WERI-Rb-1 (cell line): ENCODE results near the gene RNF5.

Experiments
- DNase-seq: peaks from one replicate; pipeline ENCODE4 v3.0.0-alpha.2; 2020
- H3K27ac ChIP-seq: fragments of 250-450 bp; sonication (Bioruptor Pico); 2 replicates; pipeline ENCODE4 v1.5.1; 2020; ENCODE audit warnings: mild to moderate bottlenecking, moderate library complexity
- H3K27me3 ChIP-seq: fragments of 250-450 bp; sonication (Bioruptor Pico); 2 replicates; pipeline ENCODE4 v1.5.1; 2021; ENCODE audit warnings: mild to moderate bottlenecking, low read depth, moderate library complexity; ENCODE audit not compliant: insufficient read depth, severe bottlenecking
- H3K36me3 ChIP-seq: fragments of 250-450 bp; sonication (Bioruptor Pico); 2 replicates; pipeline ENCODE4 v1.5.1; 2020; ENCODE audit warnings: mild to moderate bottlenecking, moderate library complexity
- H3K4me3 ChIP-seq: 2 replicates; pipeline ENCODE4 v1.5.1; 2011; ENCODE audit warnings: low read depth, mild to moderate bottlenecking, control low read depth, low read length
- H3K9me3 ChIP-seq: fragments of 250-450 bp; sonication (Bioruptor Pico); 2 replicates; pipeline ENCODE4 v1.5.1; 2021; ENCODE audit warnings: mild to moderate bottlenecking, moderate library complexity; ENCODE audit not compliant: severe bottlenecking
- CTCF ChIP-seq: IDR thresholded peaks from 2 replicates; pipeline ENCODE4 v1.5.1; 2011; ENCODE audit warnings: low read depth, mild to moderate bottlenecking, control low read depth, inconsistent platforms, low read length

RNF5 gene

GRCh38 chr6:32154514-32155161 lies 23.6 kb upstream of the RNF5 start:
- Histone ChIP-seq H3K9me3 (no peaks in the 10 kb centered on the region), H3K36me3 (peaks cover 36% of the 10 kb centered on the region), H3K27ac (peak overlapping the region; percentile 85), H3K4me3 (peak overlapping the region; percentile 82), H3K27me3 (no peaks in the 10 kb centered on the region)
- peak; percentile 86 for TF ChIP-seq CTCF
- peak; percentile 94 for DNase-seq

GRCh38 chr6:32156891-32157290 lies 21.3 kb upstream of the RNF5 start:
- DNase-seq = no peak
- no peak for TF ChIP-seq CTCF
- Histone ChIP-seq H3K4me3 (no peak overlapping the region), H3K36me3 (peaks cover 42% of the 10 kb centered on the region), H3K27ac (no peak overlapping the region), H3K9me3 (no peaks in the 10 kb centered on the region), H3K27me3 (no peaks in the 10 kb centered on the region)

GRCh38 chr6:32158052-32158451 lies 20.2 kb upstream of the RNF5 start:
- no peak for TF ChIP-seq CTCF
- Histone ChIP-seq H3K27me3 (no peaks in the 10 kb centered on the region), H3K9me3 (no peaks in the 10 kb centered on the region), H3K4me3 (no peak overlapping the region), H3K27ac (no peak overlapping the region), H3K36me3 (peaks cover 50% of the 10 kb centered on the region)
- DNase-seq = no peak

- DNase-seq = no peak
- Histone ChIP-seq H3K27me3 (no peaks in the 10 kb centered on the region), H3K36me3 (peaks cover 49% of the 10 kb centered on the region), H3K27ac (no peak overlapping the region), H3K9me3 (no peaks in the 10 kb centered on the region), H3K4me3 (no peak overlapping the region)
- no peak for TF ChIP-seq CTCF
These were observed 14.5 kb upstream of the RNF5 start for GRCh38 chr6:32163559-32164258.

GRCh38 chr6:32164295-32164694 lies 13.9 kb upstream of the RNF5 start, which contains the start of gene EGFL8:
EGFL8 (plus strand) TSS chr6:32164595; CDS start chr6:32166166, 1,571 bp downstream.
- DNase-seq = no peak
- no peak within 1 kb of the TSS for H3K27ac ChIP-seq
- peaks cover 50% of the 10 kb centered on the region for H3K36me3 ChIP-seq
- no peak for TF ChIP-seq CTCF
- H3K27me3 ChIP-seq = no peaks in the 10 kb centered on the region
- no peak within 1 kb of the TSS for H3K4me3 ChIP-seq
- no peaks in the 10 kb centered on the region for H3K9me3 ChIP-seq
